Measurements from ENCODE around the gene PRIMA1. TPM values are rescaled to one million over a fixed set of nuclear protein-coding genes. Genes with fewer than 3 reads are reported as not detected.

The PRIMA1 gene
- total RNA-seq = 0.07 TPM in 1 of 2 replicates, not detected in the other

GRCh38 chr14:93788293-93788542, at the start of gene PRIMA1:
Gene PRIMA1 (minus strand): TSS chr14:93788485. CDS start chr14:93787718, 767 bp downstream.

Other genes with a start within 250 kb of the PRIMA1 start
- 0.09 and 0.99 TPM in 2 replicates for gene FAM181A, start 138.9 kb upstream of the PRIMA1 start, total RNA-seq
- 0.65 and 0.99 TPM in 2 replicates for gene ASB2, start 188.1 kb upstream of the PRIMA1 start, total RNA-seq
- not detected in 2 replicates for gene CCDC197, start 208.8 kb upstream of the PRIMA1 start, total RNA-seq
- gene OTUB2, start 237.9 kb upstream of the PRIMA1 start, total RNA-seq = 3.8 and 5.3 TPM in 2 replicates